Measurements from ENCODE around the gene BTN1A1.

DNA sequence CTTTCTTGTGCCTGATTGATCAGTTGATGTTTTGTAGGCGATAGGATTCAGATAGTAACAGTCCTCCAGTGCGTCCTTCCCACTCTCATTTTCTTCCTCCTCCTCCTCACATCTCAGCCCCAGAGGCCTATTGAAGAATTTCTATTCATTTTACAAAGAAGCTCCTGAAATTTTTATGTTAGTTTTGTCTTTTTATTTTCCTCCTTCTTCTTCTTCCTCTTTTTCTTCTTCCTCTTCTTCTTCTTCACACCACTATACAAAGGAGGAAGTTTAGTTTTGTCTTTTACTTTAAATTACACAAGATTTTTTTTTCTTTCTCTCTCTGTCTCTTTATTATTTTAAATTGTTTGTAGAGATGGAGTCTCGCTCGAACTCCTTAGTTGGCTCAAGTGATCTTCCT lies 23.2 kb upstream of the BTN1A1 start:
- TF ChIP-seq POLR2A (IDR thresholded peaks at IDR 0.05; ENCODE audit: low read depth, low read length): no peak
- TF ChIP-seq POLR2AphosphoS5 (IDR thresholded peaks at IDR 0.05; ENCODE audit: low read depth, low read length): no peak
- no peak for TF ChIP-seq TAF1 (IDR thresholded peaks at IDR 0.05; ENCODE audit: borderline replicate concordance, low read depth, low read length)

Measured in GM12892 (cell line).